Endothelial cell of umbilical vein (primary cell): Measurements from ENCODE around the gene MOB1B. TPM values are rescaled to one million over a fixed set of nuclear protein-coding genes. Genes with fewer than 3 reads are reported as not detected.

Source experiments
- Bru-seq: library from RNA; stranded (reverse); fragments of 400-500 nt; gene quantifications from one replicate; lab custom pipeline; 2021; lab: Mats Ljungman, UMichigan
- BruChase-seq, 2 experiments: library from RNA; stranded (reverse); fragments of 400-500 nt; gene quantifications; one replicate each; lab custom pipeline; 2021; lab: Mats Ljungman, UMichigan
- BruUV-seq: library from RNA; stranded (reverse); fragments of 400-500 nt; replicated peaks from 2 replicates; lab custom pipeline; 2021; lab: Mats Ljungman, UMichigan
- CTCF ChIA-PET: fragments of 300-600, 350-600 bp; sonication (Branson Sonifier 250); formaldehyde crosslinking; loops from one replicate; lab custom pipeline; 2021; ENCODE audit warnings: antibody characterized with exemption, inconsistent platforms; lab: Charles Lee
- POLR2A ChIA-PET: fragments of 300-600, 350-600 bp; sonication (Branson Sonifier 250); formaldehyde crosslinking; loops from one replicate; lab custom pipeline; 2021; ENCODE audit warnings: antibody characterized with exemption, inconsistent platforms; lab: Charles Lee
- DNase-seq: peaks from one replicate; pipeline ENCODE4 v3.0.0-alpha.2; 2011; ENCODE audit warnings: low read depth, low spot score
- FAIRE-seq: peaks from 2 replicates; lab custom pipeline; 2011; peaks lifted over from hg19 to GRCh38; lab: Jason Lieb, UNC
- H2AFZ ChIP-seq: 2 replicates; pipeline ENCODE4 v1.6.0; 2012; ENCODE audit warnings: low read depth, low read length, control low read depth, inconsistent platforms
- H3K27ac ChIP-seq: 2 replicates; pipeline ENCODE4 v1.5.1; 2011; ENCODE audit warnings: low read depth, mild to moderate bottlenecking, control low read depth, low read length, moderate library complexity; ENCODE audit not compliant: insufficient read depth
- H3K27me3 ChIP-seq, 2 experiments: 2 replicates each; pipeline versions ENCODE4 v1.6.0 to v1.6.1; 2011; ENCODE audit warnings: low read length in 2 of 2, mixed read lengths in 1 of 2; ENCODE audit not compliant: control insufficient read depth in 2 of 2, insufficient read depth in 2 of 2
- H3K36me3 ChIP-seq, 2 experiments: 2 replicates in 1 of 2; 3 replicates in 1 of 2; pipeline ENCODE4 v1.5.1; 2011; ENCODE audit warnings: low read length in 2 of 2, mild to moderate bottlenecking in 1 of 2, moderate library complexity in 1 of 2; ENCODE audit not compliant: control insufficient read depth in 2 of 2, insufficient read depth in 2 of 2; ENCODE audit errors: extremely low read depth in 1 of 2
- H3K4me1 ChIP-seq: 3 replicates; pipeline ENCODE4 v1.5.1; 2011; ENCODE audit warnings: mild to moderate bottlenecking, low read length; ENCODE audit not compliant: control insufficient read depth, insufficient read depth; ENCODE audit errors: extremely low read depth
- H3K4me2 ChIP-seq: 2 replicates; pipeline ENCODE4 v1.6.1; 2011; ENCODE audit warnings: low read length, control low read depth, mixed read lengths; ENCODE audit not compliant: insufficient read depth
- H3K4me3 ChIP-seq, 3 experiments: fragments of 200-600 bp in 1 of 3; sonication (generic), shearing (Covaris generic) in 1 of 3; replicated peaks in 1 of 3; 2 replicates each; pipeline ENCODE4 v1.5.1; 2011 to 2016; ENCODE audit warnings: control low read depth in 3 of 3, low read length in 3 of 3, mild to moderate bottlenecking in 2 of 3, inconsistent platforms in 1 of 3, low read depth in 1 of 3, moderate library complexity in 1 of 3; ENCODE audit not compliant: insufficient read depth in 1 of 3
- H3K79me2 ChIP-seq: 2 replicates; pipeline ENCODE4 v1.6.0; 2012; ENCODE audit warnings: low read length, inconsistent platforms; ENCODE audit not compliant: control insufficient read depth, insufficient read depth
- H3K9ac ChIP-seq: replicated peaks from 2 replicates; pipeline ENCODE3; 2011; ENCODE audit warnings: low read length, control low read depth; ENCODE audit not compliant: insufficient read depth; ENCODE audit errors: extremely low read depth
- H3K9me1 ChIP-seq: replicated peaks from 3 replicates; pipeline ENCODE4 v1.6.0; 2011; ENCODE audit warnings: mild to moderate bottlenecking, low read length; ENCODE audit not compliant: control insufficient read depth, insufficient read depth; ENCODE audit errors: extremely low read depth
- H3K9me3 ChIP-seq: replicated peaks from 2 replicates; pipeline ENCODE4 v1.5.1; 2012; ENCODE audit warnings: low read length, inconsistent platforms; ENCODE audit not compliant: control insufficient read depth, insufficient read depth
- H4K20me1 ChIP-seq: replicated peaks from 2 replicates; pipeline ENCODE3; 2011; ENCODE audit warnings: mild to moderate bottlenecking, low read length; ENCODE audit not compliant: control insufficient read depth, insufficient read depth; ENCODE audit errors: extremely low read depth
- EZH2 ChIP-seq: IDR thresholded peaks from 2 replicates; pipeline ENCODE4 v1.6.1; 2012; ENCODE audit warnings: borderline replicate concordance, low read depth, mild to moderate bottlenecking, moderate library complexity, low read length, inconsistent platforms; ENCODE audit not compliant: severe bottlenecking
- FOS ChIP-seq: IDR thresholded peaks from 2 replicates; pipeline ENCODE4 v1.6.1; 2011; ENCODE audit warnings: mild to moderate bottlenecking, low read length, moderate library complexity, borderline replicate concordance; ENCODE audit not compliant: insufficient read depth
- GATA2 ChIP-seq: IDR thresholded peaks from 2 replicates; pipeline ENCODE4 v1.7.0; 2011; ENCODE audit warnings: low read depth, mild to moderate bottlenecking, moderate library complexity, mixed read lengths, low read length; ENCODE audit not compliant: insufficient read length, insufficient read depth
- JUN ChIP-seq: IDR thresholded peaks from 2 replicates; pipeline ENCODE4 v1.6.1; 2011; ENCODE audit warnings: borderline replicate concordance, low read depth; ENCODE audit not compliant: insufficient read length, insufficient read depth
- MYC ChIP-seq: IDR thresholded peaks from one replicate; pipeline ENCODE4 v1.6.1; 2011; ENCODE audit warnings: mild to moderate bottlenecking, low read depth, low read length
- POLR2A ChIP-seq: IDR thresholded peaks from 2 replicates; pipeline ENCODE4 v1.6.1; 2012; ENCODE audit warnings: low read depth, mild to moderate bottlenecking, control low read depth, low read length
- POLR2AphosphoS5 ChIP-seq: IDR thresholded peaks from 2 replicates; pipeline ENCODE4 v1.6.1; 2012; ENCODE audit warnings: low read depth, mild to moderate bottlenecking, control low read depth, low read length, moderate library complexity; ENCODE audit not compliant: insufficient read depth
- dilution Hi-C: fragments of 300-500 bp; cut with MboI; formaldehyde crosslinking; loops from one replicate; pipeline ENCODE4 v1.15.0; 2019; ENCODE audit warnings: low sequenced_read_pairs; ENCODE audit not compliant: extremely low pct_ligation_motif_present
- intact Hi-C: fragments of 100-400 bp; cut with micrococcal nuclease; formaldehyde crosslinking; loops from one replicate; pipeline ENCODE4 v1.10.0; 2022
- long read RNA-seq: library from polyadenylated mRNA; stranded (forward); transcript quantifications from one replicate; pipeline ENCODE4 v2.0.0, GENCODE V29; 2021
- polyA minus RNA-seq, 3 experiments: library from RNA; depleted of rRNA, polyadenylated mRNA; stranded (reverse); fragments of >200 nt; gene quantifications; 1 replicate in 1 of 3; 2 replicates in 2 of 3; pipeline ENCODE4 v1.2.3, GENCODE V29; 2011
- polyA plus RNA-seq, 4 experiments: library from polyadenylated mRNA; depleted of rRNA in 3 of 4; stranded (reverse) in 3 of 4; unstranded in 1 of 4; fragments of >200 nt; gene quantifications; 2 replicates each; pipeline versions ENCODE4 v1.2.1 to v1.2.3, GENCODE V29; 2011 to 2012; ENCODE audit warnings: missing spikeins in 1 of 4
- total RNA-seq: library from RNA; stranded (reverse); gene quantifications from 2 replicates; pipeline ENCODE4 v1.2.3, GENCODE V29; 2021
- TF ChIP-seq, protein P1 (sequence below), 2 donors: IDR thresholded peaks; 1 replicate in 1 of 2; 2 replicates in 1 of 2; pipeline ENCODE4 v1.5.1; 2011; ENCODE audit warnings: low read length in 2 of 2, mild to moderate bottlenecking in 2 of 2, moderate library complexity in 2 of 2, control low read depth in 1 of 2, inconsistent platforms in 1 of 2, low read depth in 1 of 2; ENCODE audit not compliant: insufficient read depth in 1 of 2; ENCODE audit errors: extremely low read depth in 1 of 2
- TF ChIP-seq, protein P2 (sequence below): IDR thresholded peaks from 2 replicates; pipeline ENCODE4 v1.6.1; 2011; ENCODE audit not compliant: insufficient read depth, insufficient read length

The MOB1B gene
- total RNA-seq = 23.9 and 25.9 TPM in 2 replicates
- polyA plus RNA-seq = 2.6 and 4.3 TPM in 2 replicates
- 3.2 and 3.5 TPM in 2 replicates for polyA plus RNA-seq (2011; cell fraction: cytosol; rRNA removed)
- 8.6 and 11.7 TPM in 2 replicates for polyA plus RNA-seq (2011; cell fraction: nucleus; rRNA removed)
- 8.2 and 12.0 TPM in 2 replicates for polyA plus RNA-seq (2012)
- polyA minus RNA-seq = 20.5 and 26.0 TPM in 2 replicates
- 17.1 TPM for polyA minus RNA-seq (2011; cell fraction: cytosol; rRNA and poly(A)+ RNA removed)
- 18.1 and 18.9 TPM in 2 replicates for polyA minus RNA-seq (2011; cell fraction: nucleus; rRNA and poly(A)+ RNA removed)
- percentile 80 among the genes with signal in this experiment for Bru-seq, nascent RNA
- BruChase-seq, experiment 1, labeled RNA remaining after a 6-hour chase = percentile 93 among the genes with signal in this experiment
- percentile 89 among the genes with signal in this experiment for BruChase-seq, experiment 2, labeled RNA remaining after a 2-hour chase
- long read RNA-seq, full-length matches to known transcripts = 3 of 11 reads
- long read RNA-seq, partial matches to known transcripts = 0 of 11 reads
- long read RNA-seq, other reads (novel, unspliced or antisense) = 8 of 11 reads

GRCh38 chr4:70901984-70902576, at the start of gene MOB1B:
MOB1B (plus strand) TSS chr4:70902369; CDS start chr4:70902537, 168 bp downstream.
- DNase-seq (peak; percentile 88), FAIRE-seq (peak; percentile 83)
- dilution Hi-C loops (no loop called here), intact Hi-C loops (loop anchor here (1.0 to 5.0 kb wide), 5 partner anchors 63 to 214 kb away; partner anchors contain the start of genes DCK, GRSF1 and UTP3)
- H3K36me3 ChIP-seq = peaks cover 0 to 2% of the 10 kb centered on the region in 2 experiments
- H3K4me2 ChIP-seq = peak within 1 kb of the TSS; percentile 100
- no peaks in the 10 kb centered on the region for H4K20me1 ChIP-seq
- POLR2A ChIA-PET = interaction anchor here (1.1 to 1.2 kb wide), 3 partner anchors 63 to 197 kb away, joined by 3 to 5 read pairs (median 5); partner anchors contain the start of genes DCK and GRSF1
- H3K9me1 ChIP-seq = no peaks in the 10 kb centered on the region
- BruUV-seq = no TSS peak
- peaks cover 43% of the 10 kb centered on the region for H3K79me2 ChIP-seq
- H2AFZ ChIP-seq = peak within 1 kb of the TSS; percentile 99
- TF ChIP-seq EZH2 (no peak), JUN (no peak), POLR2AphosphoS5 (peak; percentile 84), MYC (no peak), POLR2A (peak; percentile 83), FOS (no peak), GATA2 (no peak)
- TF ChIP-seq, protein P1, sequence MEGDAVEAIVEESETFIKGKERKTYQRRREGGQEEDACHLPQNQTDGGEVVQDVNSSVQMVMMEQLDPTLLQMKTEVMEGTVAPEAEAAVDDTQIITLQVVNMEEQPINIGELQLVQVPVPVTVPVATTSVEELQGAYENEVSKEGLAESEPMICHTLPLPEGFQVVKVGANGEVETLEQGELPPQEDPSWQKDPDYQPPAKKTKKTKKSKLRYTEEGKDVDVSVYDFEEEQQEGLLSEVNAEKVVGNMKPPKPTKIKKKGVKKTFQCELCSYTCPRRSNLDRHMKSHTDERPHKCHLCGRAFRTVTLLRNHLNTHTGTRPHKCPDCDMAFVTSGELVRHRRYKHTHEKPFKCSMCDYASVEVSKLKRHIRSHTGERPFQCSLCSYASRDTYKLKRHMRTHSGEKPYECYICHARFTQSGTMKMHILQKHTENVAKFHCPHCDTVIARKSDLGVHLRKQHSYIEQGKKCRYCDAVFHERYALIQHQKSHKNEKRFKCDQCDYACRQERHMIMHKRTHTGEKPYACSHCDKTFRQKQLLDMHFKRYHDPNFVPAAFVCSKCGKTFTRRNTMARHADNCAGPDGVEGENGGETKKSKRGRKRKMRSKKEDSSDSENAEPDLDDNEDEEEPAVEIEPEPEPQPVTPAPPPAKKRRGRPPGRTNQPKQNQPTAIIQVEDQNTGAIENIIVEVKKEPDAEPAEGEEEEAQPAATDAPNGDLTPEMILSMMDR (IDR thresholded peaks at IDR 0.05; ENCODE audit: extremely low read depth in 1 of 2, insufficient read depth in 1 of 2, low read depth in 1 of 2, low read length in 2 of 2) = peak in 1 of 2 donors; percentile 24
- TF ChIP-seq, protein P2, sequence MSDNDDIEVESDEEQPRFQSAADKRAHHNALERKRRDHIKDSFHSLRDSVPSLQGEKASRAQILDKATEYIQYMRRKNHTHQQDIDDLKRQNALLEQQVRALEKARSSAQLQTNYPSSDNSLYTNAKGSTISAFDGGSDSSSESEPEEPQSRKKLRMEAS = no peak
- H3K4me3 ChIP-seq = peak within 1 kb of the TSS; percentile 64 to 99 (median 96)
- H3K9ac ChIP-seq = peak within 1 kb of the TSS; percentile 90
- peak within 1 kb of the TSS; percentile 71 for H3K27ac ChIP-seq
- peaks cover 14% of the 10 kb centered on the region for H3K4me1 ChIP-seq
- CTCF ChIA-PET = interaction anchor here (0.7 to 1.7 kb wide), 5 partner anchors 17 to 123 kb away, joined by 3 to 13 read pairs (median 3); no protein-coding TSS in a partner anchor
- H3K9me3 ChIP-seq = no peaks in the 10 kb centered on the region
- H3K27me3 ChIP-seq = no peaks in the 10 kb centered on the region
